Suprapubic skin (tissue), 4 donors: Measurements from ENCODE around the gene MATK. TPM values are rescaled to one million over a fixed set of nuclear protein-coding genes. Genes with fewer than 3 reads are reported as not detected.

Experiments used
- DNase-seq, 2 donors: peaks; one replicate each; pipeline ENCODE4 v3.0.0-alpha.2; 2019; ENCODE audit warnings: low spot score in 2 of 2
- H3K27ac ChIP-seq: fragments of 200-600 bp; sonication (generic); one replicate; pipeline ENCODE4 v1.5.1; 2019
- H3K27me3 ChIP-seq: fragments of 200-600 bp; sonication (generic); one replicate; pipeline ENCODE4 v1.5.1; 2019
- H3K36me3 ChIP-seq: fragments of 200-600 bp; sonication (generic); one replicate; pipeline ENCODE4 v1.5.1; 2019
- H3K4me1 ChIP-seq: fragments of 200-600 bp; sonication (generic); one replicate; pipeline ENCODE4 v1.5.1; 2019
- H3K4me3 ChIP-seq: fragments of 200-600 bp; sonication (generic); one replicate; pipeline ENCODE4 v1.5.1; 2019; ENCODE audit warnings: mild to moderate bottlenecking
- H3K9me3 ChIP-seq: fragments of 200-600 bp; sonication (generic); one replicate; pipeline ENCODE4 v1.5.1; 2019
- EP300 ChIP-seq: sonication (generic); formaldehyde crosslinking; IDR thresholded peaks from one replicate; pipeline ENCODE4 v1.6.1; 2017; ENCODE audit warnings: antibody characterized with exemption
- POLR2A ChIP-seq, 2 donors: fragments of 450-650 bp; IDR thresholded peaks; one replicate each; pipeline ENCODE4 v1.6.1; 2017; ENCODE audit warnings: antibody characterized with exemption in 2 of 2, mild to moderate bottlenecking in 2 of 2, moderate library complexity in 2 of 2
- POLR2AphosphoS5 ChIP-seq, 3 donors: sonication (generic); formaldehyde crosslinking; IDR thresholded peaks; one replicate each; pipeline ENCODE4 v1.6.1; 2017; ENCODE audit warnings: antibody characterized with exemption in 3 of 3
- WGBS: methylation state at CpG from one replicate; pipeline ENCODE4 v1.1.5; 2018; 5-methylcytosine and 5-hydroxymethylcytosine counted together
- total RNA-seq, 4 donors: library from RNA; depleted of rRNA; stranded (reverse); fragments of >200 nt; gene quantifications; one replicate each; pipeline ENCODE4 v1.1.0, GENCODE V29; 2016
- TF ChIP-seq, protein P1 (sequence below), 2 donors: fragments of 200-600 bp in 1 of 2; fragments of 450-650 bp in 1 of 2; sonication (generic) in 1 of 2; IDR thresholded peaks; one replicate each; pipeline ENCODE4 v1.5.1; 2016 to 2019; ENCODE audit warnings: antibody characterized with exemption in 2 of 2, mild to moderate bottlenecking in 1 of 2, moderate library complexity in 1 of 2

MATK gene
- total RNA-seq, 4 donors from 2014 or later, result 0.57 to 5.4 (median 2.0) TPM

DNA sequence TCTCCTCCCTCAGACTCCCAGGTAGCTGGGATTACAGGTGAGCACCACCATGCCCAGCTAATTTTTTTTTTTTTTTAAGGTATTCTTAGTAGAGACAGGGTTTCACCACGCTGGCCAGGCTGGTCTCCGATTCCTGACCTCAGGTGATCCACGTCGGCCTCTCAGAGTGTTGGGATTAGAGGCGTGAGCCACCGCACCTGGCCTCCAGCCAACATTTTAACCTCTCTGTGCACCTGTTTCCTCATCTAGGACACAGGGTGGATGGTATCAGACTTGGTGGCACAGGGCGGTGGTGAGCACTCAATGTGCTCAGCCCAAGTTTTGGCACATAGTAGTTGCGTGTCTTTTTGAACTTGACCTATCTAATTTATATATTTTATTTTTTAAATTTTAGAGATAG lies 37.2 kb downstream of the MATK start:
- Histone ChIP-seq H3K9me3 (no peaks in the 10 kb centered on the region), H3K4me3 (no peak overlapping the region), H3K27me3 (no peaks in the 10 kb centered on the region), H3K36me3 (peaks cover 43% of the 10 kb centered on the region), H3K4me1 (no peaks in the 10 kb centered on the region), H3K27ac (no peak overlapping the region)
- DNase-seq, result no peak
- WGBS, result 94% methylated on average over 2 of the region's 8 CpGs
- TF ChIP-seq, protein P1, sequence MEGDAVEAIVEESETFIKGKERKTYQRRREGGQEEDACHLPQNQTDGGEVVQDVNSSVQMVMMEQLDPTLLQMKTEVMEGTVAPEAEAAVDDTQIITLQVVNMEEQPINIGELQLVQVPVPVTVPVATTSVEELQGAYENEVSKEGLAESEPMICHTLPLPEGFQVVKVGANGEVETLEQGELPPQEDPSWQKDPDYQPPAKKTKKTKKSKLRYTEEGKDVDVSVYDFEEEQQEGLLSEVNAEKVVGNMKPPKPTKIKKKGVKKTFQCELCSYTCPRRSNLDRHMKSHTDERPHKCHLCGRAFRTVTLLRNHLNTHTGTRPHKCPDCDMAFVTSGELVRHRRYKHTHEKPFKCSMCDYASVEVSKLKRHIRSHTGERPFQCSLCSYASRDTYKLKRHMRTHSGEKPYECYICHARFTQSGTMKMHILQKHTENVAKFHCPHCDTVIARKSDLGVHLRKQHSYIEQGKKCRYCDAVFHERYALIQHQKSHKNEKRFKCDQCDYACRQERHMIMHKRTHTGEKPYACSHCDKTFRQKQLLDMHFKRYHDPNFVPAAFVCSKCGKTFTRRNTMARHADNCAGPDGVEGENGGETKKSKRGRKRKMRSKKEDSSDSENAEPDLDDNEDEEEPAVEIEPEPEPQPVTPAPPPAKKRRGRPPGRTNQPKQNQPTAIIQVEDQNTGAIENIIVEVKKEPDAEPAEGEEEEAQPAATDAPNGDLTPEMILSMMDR (IDR thresholded peaks at IDR 0.05), result no peak
- TF ChIP-seq POLR2AphosphoS5 (IDR thresholded peaks at IDR 0.05), result no peak
- no peak for TF ChIP-seq POLR2A (IDR thresholded peaks at IDR 0.05)
- no peak for TF ChIP-seq EP300

DNA sequence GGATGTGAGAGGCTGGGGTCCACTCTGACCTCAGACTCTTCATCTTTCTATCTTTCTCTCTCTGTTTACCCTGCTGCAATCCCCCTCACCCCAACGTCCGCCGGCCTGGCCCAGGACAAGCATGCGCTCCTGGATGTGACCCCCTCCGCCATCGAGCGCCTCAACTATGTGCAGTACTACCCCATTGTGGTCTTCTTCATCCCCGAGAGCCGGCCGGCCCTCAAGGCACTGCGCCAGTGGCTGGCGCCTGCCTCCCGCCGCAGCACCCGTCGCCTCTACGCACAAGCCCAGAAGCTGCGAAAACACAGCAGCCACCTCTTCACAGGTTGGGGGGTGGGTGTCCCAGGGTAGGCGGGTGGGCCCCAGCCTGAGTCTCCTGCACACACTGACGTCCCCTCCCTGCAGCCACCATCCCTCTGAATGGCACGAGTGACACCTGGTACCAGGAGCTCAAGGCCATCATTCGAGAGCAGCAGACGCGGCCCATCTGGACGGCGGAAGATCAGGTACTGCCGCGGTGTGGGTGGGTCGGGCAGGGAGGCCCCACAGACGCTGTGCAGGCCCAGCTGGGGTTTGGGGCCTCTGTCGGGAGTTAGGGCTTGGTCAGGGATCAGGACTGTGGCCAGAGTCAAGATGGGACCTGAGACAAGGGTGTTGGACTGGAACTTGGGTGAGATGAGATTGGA lies 39.7 kb downstream of the MATK start:
- Histone ChIP-seq H3K27me3 (no peaks in the 10 kb centered on the region), H3K27ac (no peak overlapping the region), H3K4me3 (no peak overlapping the region), H3K4me1 (no peaks in the 10 kb centered on the region), H3K36me3 (peaks cover 20% of the 10 kb centered on the region), H3K9me3 (no peaks in the 10 kb centered on the region)
- no peak for DNase-seq
- TF ChIP-seq POLR2A (IDR thresholded peaks at IDR 0.05) (no peak), POLR2AphosphoS5 (IDR thresholded peaks at IDR 0.05) (no peak), EP300 (no peak)
- TF ChIP-seq, protein P1 (IDR thresholded peaks at IDR 0.05), result no peak
- WGBS, result 61% methylated on average over 31 of the region's 31 CpGs

DNA sequence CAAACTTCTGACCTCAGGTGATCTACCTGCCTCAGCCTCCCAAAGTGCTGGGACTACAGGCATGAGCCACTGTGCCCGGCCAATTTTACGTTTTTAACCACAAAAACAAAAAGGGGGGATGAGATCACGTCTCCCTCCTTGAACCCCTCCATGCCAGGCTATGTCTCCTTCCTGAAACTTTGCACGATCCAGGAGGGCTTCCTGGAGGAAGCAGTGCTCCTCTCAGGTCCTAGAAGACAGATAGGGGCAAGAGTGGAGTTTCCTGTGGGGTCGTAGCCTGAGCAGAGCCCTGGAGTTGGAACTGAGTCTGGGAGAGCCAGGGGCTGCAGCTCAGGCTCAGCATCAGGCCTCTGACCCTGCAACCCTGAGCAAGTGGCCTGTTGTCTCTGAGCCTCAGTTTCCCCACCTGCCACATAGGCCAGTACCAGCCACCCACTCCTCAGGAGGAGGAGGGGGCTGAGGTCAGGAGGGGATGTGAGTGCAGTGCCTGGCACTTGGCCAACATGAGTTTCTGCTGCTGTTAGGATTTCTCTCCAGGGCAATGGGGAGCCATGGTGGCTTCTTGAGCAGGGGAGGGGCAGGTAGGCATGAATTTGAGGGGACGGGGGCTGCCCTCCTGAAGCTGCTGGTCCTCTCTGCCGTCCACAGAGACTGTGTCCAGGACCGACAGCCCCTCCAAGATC lies 40.7 kb downstream of the MATK start:
- H3K4me3 ChIP-seq, result no peak overlapping the region
- no peaks in the 10 kb centered on the region for H3K4me1 ChIP-seq
- H3K27ac ChIP-seq, result no peak overlapping the region
- H3K27me3 ChIP-seq, result no peaks in the 10 kb centered on the region
- no peaks in the 10 kb centered on the region for H3K9me3 ChIP-seq
- H3K36me3 ChIP-seq, result peaks cover 10% of the 10 kb centered on the region
- TF ChIP-seq EP300 (no peak), POLR2A (IDR thresholded peaks at IDR 0.05) (no peak), POLR2AphosphoS5 (IDR thresholded peaks at IDR 0.05) (no peak)
- TF ChIP-seq, protein P1 (IDR thresholded peaks at IDR 0.05), result no peak
- 81% methylated on average over 8 of the region's 8 CpGs for WGBS
- DNase-seq, result no peak

DNA sequence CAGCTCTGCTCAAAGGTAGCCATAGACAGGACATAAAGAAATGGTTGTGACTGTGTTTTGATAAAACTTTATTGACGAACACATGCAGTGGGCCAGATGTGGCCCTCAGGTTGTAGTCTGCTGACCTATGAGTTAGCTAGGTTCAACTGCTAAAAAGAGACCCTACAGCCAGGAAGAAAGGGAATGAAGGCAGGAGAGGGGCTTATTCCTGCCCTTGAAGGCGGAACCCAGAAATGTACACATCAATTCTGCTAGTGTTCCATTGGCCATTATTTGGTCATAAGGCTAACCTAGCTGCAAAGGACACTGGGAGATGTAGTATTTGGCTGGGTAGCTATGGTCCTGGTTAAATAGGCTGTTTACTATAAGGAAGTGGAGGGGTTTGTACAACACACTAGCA lies 42.7 kb downstream of the MATK start:
- no peak overlapping the region for H3K27ac ChIP-seq
- WGBS, result 95% methylated on average over 2 of the region's 2 CpGs
- H3K27me3 ChIP-seq, result no peaks in the 10 kb centered on the region
- H3K4me1 ChIP-seq, result no peaks in the 10 kb centered on the region
- TF ChIP-seq POLR2AphosphoS5 (IDR thresholded peaks at IDR 0.05) (no peak), POLR2A (IDR thresholded peaks at IDR 0.05) (no peak), EP300 (no peak)
- TF ChIP-seq, protein P1 (IDR thresholded peaks at IDR 0.05), result no peak
- no peaks in the 10 kb centered on the region for H3K9me3 ChIP-seq
- no peak for DNase-seq
- no peaks in the 10 kb centered on the region for H3K36me3 ChIP-seq
- no peak overlapping the region for H3K4me3 ChIP-seq

DNA sequence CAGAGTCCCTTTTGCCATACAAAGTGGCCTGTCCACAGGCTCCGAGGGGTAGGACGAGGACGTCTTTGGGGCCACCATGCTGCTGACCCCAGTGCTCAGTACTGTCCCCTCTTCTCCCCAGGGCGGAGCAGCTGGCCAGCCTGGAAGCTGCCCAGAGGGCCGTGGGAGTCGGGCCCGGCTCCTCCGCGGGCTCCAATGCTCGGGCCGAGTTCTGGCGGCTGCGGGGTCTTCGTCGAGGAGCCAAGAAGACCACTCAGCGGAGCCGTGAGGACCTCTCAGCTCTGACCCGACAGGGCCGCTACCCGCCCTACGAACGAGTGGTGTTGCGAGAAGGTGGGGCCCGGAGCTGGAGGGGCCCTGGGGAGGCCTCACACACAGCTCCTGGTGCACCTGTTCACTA lies 45.8 kb downstream of the MATK start:
- no peak for DNase-seq
- H3K36me3 ChIP-seq, result no peaks in the 10 kb centered on the region
- H3K4me1 ChIP-seq, result no peaks in the 10 kb centered on the region
- TF ChIP-seq EP300, result no peak
- no peak for TF ChIP-seq POLR2AphosphoS5 (IDR thresholded peaks at IDR 0.05)
- TF ChIP-seq, protein P1 (IDR thresholded peaks at IDR 0.05), result no peak
- no peak for TF ChIP-seq POLR2A (IDR thresholded peaks at IDR 0.05)
- H3K27ac ChIP-seq, result no peak overlapping the region
- WGBS, result 91% methylated on average over 15 of the region's 24 CpGs
- H3K4me3 ChIP-seq, result no peak overlapping the region
- H3K27me3 ChIP-seq, result peaks cover 5% of the 10 kb centered on the region
- H3K9me3 ChIP-seq, result no peaks in the 10 kb centered on the region
